Measurements from ENCODE around the gene LRRC36.

The LRRC36 gene

DNA sequence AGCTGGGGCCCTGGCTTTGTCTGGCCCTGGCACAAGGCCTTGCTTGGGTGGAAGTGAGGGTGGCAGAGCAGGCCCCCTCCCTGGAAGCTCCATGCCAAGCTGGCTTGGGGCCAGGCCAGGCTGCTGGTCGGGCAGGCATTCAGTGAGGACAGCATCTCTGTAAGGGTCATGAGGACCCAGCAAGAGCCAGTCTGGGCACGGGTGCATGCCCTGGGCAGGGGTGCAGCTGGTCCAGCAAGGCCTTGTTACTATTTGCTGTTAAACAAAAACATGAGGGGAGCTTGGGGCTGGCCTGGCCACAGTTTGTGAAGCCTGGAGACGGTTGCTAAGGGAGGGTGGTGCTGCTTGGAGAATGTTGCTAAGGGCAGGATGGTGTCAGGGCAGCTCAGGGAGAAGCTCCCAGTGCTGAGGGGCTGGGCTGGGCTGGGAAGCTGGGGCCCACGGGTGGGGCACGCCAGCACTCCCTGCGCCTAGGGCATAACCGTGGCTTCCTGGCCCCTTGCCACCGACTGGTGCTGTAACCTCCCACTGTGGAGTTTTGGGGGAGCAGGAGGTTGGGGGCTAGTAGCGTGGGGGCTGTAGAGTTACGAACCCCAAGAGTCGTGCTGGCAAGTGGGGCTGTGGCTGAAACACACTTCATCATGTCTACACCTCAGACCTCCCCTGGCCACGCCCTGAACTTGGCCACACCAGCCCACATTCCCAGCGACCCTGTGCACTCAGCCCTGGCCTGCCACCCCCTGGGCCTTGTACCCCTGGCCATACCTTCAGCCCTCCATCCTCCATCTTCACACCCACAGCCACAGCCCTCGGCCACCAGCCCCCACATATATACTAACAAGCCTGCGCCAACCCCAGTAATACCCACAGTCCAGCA, 65.0 kb downstream of the LRRC36 start:
- H3K4me1 ChIP-seq (ENCODE audit: control insufficient read depth, insufficient read depth, low read length): peaks cover 12% of the 10 kb centered on the region
- ChIA-PET CTCF (interaction anchor here (1.0 to 2.0 kb wide), 3 partner anchors 19 to 36 kb away, joined by 5 to 6 read pairs (median 5); no protein-coding TSS in a partner anchor), POLR2A (no interaction called here)
- no peak overlapping the region for H3K4me3 ChIP-seq (ENCODE audit: low read depth, low read length)
- H3K36me3 ChIP-seq (ENCODE audit: control insufficient read depth in 2 of 2, insufficient read depth in 1 of 2, low read length in 2 of 2): no peaks in the 10 kb centered on the region
- no peaks in the 10 kb centered on the region for H3K9me3 ChIP-seq (ENCODE audit: control insufficient read depth, insufficient read depth, low read depth, low read length)
- H3K27ac ChIP-seq (ENCODE audit: extremely low read depth, low read depth, low read length): no peak overlapping the region
- TF ChIP-seq ZNF76 (tag by site-specific recombination; IDR thresholded peaks at IDR 0.05; ENCODE audit: borderline replicate concordance, low read depth) (no peak), MYNN (tag by site-specific recombination; IDR thresholded peaks at IDR 0.05; ENCODE audit: borderline replicate concordance) (peak; percentile 57; the same call in 1 of the 2 replicates), KLF8 (tag by site-specific recombination; IDR thresholded peaks at IDR 0.05) (0 out of 2 replicates have a peak, but pooled peaks have one; percentile 17), ZNF600 (tag by site-specific recombination; IDR thresholded peaks at IDR 0.05) (no peak), ZNF140 (tag by site-specific recombination; IDR thresholded peaks at IDR 0.05) (no peak), ZNF558 (tag by site-specific recombination; IDR thresholded peaks at IDR 0.05) (no peak), ZNF335 (tag by site-specific recombination; conservative IDR thresholded peaks at IDR 0.05) (peak; percentile 23; the same call in 1 of the 2 replicates), KLF1 (tag by site-specific recombination; IDR thresholded peaks at IDR 0.05) (peak; percentile 94), ZNF701 (tag by site-specific recombination; IDR thresholded peaks at IDR 0.05) (no peak), ZFHX2 (tag by site-specific recombination; conservative IDR thresholded peaks at IDR 0.05) (0 out of 2 replicates have a peak, but pooled peaks have one; percentile 30), ZIC2 (tag by site-specific recombination; IDR thresholded peaks at IDR 0.05) (no peak), ZXDB (tag by site-specific recombination; IDR thresholded peaks at IDR 0.05) (no peak), ZBTB21 (tag by site-specific recombination; IDR thresholded peaks at IDR 0.05) (no peak), ZNF354C (tag by site-specific recombination; IDR thresholded peaks at IDR 0.05; ENCODE audit: borderline replicate concordance, low read depth) (no peak)
- TF ChIP-seq, protein P1, sequence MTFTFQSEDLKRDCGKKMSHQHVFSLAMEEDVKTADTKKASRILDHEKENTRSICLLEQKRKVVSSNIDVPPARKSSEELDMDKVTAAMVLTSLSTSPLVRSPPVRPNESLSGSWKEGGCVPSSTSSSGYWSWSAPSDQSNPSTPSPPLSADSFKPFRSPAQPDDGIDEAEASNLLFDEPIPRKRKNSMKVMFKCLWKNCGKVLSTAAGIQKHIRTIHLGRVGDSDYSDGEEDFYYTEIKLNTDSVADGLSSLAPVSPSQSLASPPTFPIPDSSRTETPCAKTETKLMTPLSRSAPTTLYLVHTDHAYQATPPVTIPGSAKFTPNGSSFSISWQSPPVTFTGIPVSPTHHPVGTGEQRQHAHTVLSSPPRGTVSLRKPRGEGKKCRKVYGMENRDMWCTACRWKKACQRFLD (tag by site-specific recombination; IDR thresholded peaks at IDR 0.05): no peak
- TF ChIP-seq, protein P2, sequence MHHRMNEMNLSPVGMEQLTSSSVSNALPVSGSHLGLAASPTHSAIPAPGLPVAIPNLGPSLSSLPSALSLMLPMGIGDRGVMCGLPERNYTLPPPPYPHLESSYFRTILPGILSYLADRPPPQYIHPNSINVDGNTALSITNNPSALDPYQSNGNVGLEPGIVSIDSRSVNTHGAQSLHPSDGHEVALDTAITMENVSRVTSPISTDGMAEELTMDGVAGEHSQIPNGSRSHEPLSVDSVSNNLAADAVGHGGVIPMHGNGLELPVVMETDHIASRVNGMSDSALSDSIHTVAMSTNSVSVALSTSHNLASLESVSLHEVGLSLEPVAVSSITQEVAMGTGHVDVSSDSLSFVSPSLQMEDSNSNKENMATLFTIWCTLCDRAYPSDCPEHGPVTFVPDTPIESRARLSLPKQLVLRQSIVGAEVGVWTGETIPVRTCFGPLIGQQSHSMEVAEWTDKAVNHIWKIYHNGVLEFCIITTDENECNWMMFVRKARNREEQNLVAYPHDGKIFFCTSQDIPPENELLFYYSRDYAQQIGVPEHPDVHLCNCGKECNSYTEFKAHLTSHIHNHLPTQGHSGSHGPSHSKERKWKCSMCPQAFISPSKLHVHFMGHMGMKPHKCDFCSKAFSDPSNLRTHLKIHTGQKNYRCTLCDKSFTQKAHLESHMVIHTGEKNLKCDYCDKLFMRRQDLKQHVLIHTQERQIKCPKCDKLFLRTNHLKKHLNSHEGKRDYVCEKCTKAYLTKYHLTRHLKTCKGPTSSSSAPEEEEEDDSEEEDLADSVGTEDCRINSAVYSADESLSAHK (tag by site-specific recombination; IDR thresholded peaks at IDR 0.05): no peak
- TF ChIP-seq, protein P3, sequence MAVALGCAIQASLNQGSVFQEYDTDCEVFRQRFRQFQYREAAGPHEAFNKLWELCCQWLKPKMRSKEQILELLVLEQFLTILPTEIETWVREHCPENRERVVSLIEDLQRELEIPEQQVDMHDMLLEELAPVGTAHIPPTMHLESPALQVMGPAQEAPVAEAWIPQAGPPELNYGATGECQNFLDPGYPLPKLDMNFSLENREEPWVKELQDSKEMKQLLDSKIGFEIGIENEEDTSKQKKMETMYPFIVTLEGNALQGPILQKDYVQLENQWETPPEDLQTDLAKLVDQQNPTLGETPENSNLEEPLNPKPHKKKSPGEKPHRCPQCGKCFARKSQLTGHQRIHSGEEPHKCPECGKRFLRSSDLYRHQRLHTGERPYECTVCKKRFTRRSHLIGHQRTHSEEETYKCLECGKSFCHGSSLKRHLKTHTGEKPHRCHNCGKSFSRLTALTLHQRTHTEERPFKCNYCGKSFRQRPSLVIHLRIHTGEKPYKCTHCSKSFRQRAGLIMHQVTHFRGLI (tag by site-specific recombination; IDR thresholded peaks at IDR 0.05): no peak
- TF ChIP-seq, protein P4, sequence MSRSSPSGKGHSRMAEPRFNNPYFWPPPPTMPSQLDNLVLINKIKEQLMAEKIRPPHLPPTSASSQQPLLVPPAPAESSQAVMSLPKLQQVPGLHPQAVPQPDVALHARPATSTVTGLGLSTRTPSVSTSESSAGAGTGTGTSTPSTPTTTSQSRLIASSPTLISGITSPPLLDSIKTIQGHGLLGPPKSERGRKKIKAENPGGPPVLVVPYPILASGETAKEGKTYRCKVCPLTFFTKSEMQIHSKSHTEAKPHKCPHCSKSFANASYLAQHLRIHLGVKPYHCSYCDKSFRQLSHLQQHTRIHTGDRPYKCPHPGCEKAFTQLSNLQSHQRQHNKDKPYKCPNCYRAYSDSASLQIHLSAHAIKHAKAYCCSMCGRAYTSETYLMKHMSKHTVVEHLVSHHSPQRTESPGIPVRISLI (tag by site-specific recombination; IDR thresholded peaks at IDR 0.05): no peak
- TF ChIP-seq, protein P5, sequence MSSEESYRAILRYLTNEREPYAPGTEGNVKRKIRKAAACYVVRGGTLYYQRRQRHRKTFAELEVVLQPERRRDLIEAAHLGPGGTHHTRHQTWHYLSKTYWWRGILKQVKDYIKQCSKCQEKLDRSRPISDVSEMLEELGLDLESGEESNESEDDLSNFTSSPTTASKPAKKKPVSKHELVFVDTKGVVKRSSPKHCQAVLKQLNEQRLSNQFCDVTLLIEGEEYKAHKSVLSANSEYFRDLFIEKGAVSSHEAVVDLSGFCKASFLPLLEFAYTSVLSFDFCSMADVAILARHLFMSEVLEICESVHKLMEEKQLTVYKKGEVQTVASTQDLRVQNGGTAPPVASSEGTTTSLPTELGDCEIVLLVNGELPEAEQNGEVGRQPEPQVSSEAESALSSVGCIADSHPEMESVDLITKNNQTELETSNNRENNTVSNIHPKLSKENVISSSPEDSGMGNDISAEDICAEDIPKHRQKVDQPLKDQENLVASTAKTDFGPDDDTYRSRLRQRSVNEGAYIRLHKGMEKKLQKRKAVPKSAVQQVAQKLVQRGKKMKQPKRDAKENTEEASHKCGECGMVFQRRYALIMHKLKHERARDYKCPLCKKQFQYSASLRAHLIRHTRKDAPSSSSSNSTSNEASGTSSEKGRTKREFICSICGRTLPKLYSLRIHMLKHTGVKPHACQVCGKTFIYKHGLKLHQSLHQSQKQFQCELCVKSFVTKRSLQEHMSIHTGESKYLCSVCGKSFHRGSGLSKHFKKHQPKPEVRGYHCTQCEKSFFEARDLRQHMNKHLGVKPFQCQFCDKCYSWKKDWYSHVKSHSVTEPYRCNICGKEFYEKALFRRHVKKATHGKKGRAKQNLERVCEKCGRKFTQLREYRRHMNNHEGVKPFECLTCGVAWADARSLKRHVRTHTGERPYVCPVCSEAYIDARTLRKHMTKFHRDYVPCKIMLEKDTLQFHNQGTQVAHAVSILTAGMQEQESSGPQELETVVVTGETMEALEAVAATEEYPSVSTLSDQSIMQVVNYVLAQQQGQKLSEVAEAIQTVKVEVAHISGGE (tag by site-specific recombination; conservative IDR thresholded peaks at IDR 0.05; ENCODE audit: low read depth): no peak
- TF ChIP-seq, protein P6, sequence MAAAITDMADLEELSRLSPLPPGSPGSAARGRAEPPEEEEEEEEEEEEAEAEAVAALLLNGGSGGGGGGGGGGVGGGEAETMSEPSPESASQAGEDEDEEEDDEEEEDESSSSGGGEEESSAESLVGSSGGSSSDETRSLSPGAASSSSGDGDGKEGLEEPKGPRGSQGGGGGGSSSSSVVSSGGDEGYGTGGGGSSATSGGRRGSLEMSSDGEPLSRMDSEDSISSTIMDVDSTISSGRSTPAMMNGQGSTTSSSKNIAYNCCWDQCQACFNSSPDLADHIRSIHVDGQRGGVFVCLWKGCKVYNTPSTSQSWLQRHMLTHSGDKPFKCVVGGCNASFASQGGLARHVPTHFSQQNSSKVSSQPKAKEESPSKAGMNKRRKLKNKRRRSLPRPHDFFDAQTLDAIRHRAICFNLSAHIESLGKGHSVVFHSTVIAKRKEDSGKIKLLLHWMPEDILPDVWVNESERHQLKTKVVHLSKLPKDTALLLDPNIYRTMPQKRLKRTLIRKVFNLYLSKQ (tag by site-specific recombination; IDR thresholded peaks at IDR 0.05; ENCODE audit: borderline replicate concordance): no peak
- TF ChIP-seq, protein P7, sequence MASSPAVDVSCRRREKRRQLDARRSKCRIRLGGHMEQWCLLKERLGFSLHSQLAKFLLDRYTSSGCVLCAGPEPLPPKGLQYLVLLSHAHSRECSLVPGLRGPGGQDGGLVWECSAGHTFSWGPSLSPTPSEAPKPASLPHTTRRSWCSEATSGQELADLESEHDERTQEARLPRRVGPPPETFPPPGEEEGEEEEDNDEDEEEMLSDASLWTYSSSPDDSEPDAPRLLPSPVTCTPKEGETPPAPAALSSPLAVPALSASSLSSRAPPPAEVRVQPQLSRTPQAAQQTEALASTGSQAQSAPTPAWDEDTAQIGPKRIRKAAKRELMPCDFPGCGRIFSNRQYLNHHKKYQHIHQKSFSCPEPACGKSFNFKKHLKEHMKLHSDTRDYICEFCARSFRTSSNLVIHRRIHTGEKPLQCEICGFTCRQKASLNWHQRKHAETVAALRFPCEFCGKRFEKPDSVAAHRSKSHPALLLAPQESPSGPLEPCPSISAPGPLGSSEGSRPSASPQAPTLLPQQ (tag by site-specific recombination; IDR thresholded peaks at IDR 0.05): peak; percentile 60; the same call in 1 of the 2 replicates
